ENCODE results near the gene AMIGO2.

DNA sequence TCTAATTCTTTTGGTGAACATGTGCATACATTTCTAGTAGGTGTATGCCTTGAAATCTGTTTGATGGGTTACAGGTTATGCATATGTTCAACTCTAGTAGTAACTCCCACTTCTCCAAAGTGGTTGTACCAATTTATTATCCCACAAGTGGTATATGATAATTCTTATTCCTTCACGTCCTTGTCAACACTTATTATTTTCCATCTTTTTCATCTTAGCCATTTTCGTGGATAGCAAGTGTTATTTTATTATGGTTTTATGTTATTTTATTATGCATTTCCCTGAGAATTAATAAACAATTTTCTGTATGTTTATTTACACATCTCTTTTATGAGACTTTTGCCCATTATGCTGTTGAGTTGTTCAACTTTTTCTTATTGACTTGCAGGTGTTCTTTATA, 11.2 kb upstream of the AMIGO2 start:
- TF ChIP-seq, protein P1, sequence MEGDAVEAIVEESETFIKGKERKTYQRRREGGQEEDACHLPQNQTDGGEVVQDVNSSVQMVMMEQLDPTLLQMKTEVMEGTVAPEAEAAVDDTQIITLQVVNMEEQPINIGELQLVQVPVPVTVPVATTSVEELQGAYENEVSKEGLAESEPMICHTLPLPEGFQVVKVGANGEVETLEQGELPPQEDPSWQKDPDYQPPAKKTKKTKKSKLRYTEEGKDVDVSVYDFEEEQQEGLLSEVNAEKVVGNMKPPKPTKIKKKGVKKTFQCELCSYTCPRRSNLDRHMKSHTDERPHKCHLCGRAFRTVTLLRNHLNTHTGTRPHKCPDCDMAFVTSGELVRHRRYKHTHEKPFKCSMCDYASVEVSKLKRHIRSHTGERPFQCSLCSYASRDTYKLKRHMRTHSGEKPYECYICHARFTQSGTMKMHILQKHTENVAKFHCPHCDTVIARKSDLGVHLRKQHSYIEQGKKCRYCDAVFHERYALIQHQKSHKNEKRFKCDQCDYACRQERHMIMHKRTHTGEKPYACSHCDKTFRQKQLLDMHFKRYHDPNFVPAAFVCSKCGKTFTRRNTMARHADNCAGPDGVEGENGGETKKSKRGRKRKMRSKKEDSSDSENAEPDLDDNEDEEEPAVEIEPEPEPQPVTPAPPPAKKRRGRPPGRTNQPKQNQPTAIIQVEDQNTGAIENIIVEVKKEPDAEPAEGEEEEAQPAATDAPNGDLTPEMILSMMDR (IDR thresholded peaks at IDR 0.05 in 2 of 3, conservative IDR thresholded peaks at IDR 0.05 in 1 of 3; ENCODE audit: borderline replicate concordance in 1 of 3, insufficient read depth in 1 of 3, low read depth in 2 of 3, low read length in 2 of 3), result no peak
- TF ChIP-seq POLR2A (IDR thresholded peaks at IDR 0.05; ENCODE audit: borderline replicate concordance, extremely low read depth, insufficient read depth, insufficient read length), result no peak
- TF ChIP-seq SP1 (IDR thresholded peaks at IDR 0.05; ENCODE audit: low read depth), result no peak
- TF ChIP-seq CEBPB (IDR thresholded peaks at IDR 0.05; ENCODE audit: low read depth), result no peak
- TF ChIP-seq, protein P2, sequence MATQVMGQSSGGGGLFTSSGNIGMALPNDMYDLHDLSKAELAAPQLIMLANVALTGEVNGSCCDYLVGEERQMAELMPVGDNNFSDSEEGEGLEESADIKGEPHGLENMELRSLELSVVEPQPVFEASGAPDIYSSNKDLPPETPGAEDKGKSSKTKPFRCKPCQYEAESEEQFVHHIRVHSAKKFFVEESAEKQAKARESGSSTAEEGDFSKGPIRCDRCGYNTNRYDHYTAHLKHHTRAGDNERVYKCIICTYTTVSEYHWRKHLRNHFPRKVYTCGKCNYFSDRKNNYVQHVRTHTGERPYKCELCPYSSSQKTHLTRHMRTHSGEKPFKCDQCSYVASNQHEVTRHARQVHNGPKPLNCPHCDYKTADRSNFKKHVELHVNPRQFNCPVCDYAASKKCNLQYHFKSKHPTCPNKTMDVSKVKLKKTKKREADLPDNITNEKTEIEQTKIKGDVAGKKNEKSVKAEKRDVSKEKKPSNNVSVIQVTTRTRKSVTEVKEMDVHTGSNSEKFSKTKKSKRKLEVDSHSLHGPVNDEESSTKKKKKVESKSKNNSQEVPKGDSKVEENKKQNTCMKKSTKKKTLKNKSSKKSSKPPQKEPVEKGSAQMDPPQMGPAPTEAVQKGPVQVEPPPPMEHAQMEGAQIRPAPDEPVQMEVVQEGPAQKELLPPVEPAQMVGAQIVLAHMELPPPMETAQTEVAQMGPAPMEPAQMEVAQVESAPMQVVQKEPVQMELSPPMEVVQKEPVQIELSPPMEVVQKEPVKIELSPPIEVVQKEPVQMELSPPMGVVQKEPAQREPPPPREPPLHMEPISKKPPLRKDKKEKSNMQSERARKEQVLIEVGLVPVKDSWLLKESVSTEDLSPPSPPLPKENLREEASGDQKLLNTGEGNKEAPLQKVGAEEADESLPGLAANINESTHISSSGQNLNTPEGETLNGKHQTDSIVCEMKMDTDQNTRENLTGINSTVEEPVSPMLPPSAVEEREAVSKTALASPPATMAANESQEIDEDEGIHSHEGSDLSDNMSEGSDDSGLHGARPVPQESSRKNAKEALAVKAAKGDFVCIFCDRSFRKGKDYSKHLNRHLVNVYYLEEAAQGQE (IDR thresholded peaks at IDR 0.05; ENCODE audit: low read depth), result no peak
- TF ChIP-seq JUND (IDR thresholded peaks at IDR 0.05), result no peak
- no peak for TF ChIP-seq ZNF274 (IDR thresholded peaks at IDR 0.05; ENCODE audit: low read depth, low read length)
- TF ChIP-seq EZH2 (IDR thresholded peaks at IDR 0.05), result no peak
- no peak for TF ChIP-seq EZH2phosphoT487 (IDR thresholded peaks at IDR 0.05; ENCODE audit: borderline replicate concordance)
- no peak for TF ChIP-seq ZFX (IDR thresholded peaks at IDR 0.05)
- TF ChIP-seq, protein P3, sequence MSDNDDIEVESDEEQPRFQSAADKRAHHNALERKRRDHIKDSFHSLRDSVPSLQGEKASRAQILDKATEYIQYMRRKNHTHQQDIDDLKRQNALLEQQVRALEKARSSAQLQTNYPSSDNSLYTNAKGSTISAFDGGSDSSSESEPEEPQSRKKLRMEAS (IDR thresholded peaks at IDR 0.05), result no peak
- TF ChIP-seq POLR2AphosphoS5 (IDR thresholded peaks at IDR 0.05; ENCODE audit: low read depth, low read length), result no peak
